CD4-positive, alpha-beta T cell treated with Interferon alpha-2 for 1 hour (primary cell): ENCODE data around the gene RNF145.
A peak's percentile ranks its signal among the peaks of the same experiment; 100 is the strongest.
"Not testable (repeated sequence)": the region's sequence is repeated elsewhere in the genome, so short reads cannot be mapped to it uniquely, and the experiment has no call there.

Experiments
- DNase-seq, 2 donors: peaks; one replicate each; pipeline ENCODE4 v3.0.0-alpha.2; 2020 to 2022

The RNF145 gene

DNA sequence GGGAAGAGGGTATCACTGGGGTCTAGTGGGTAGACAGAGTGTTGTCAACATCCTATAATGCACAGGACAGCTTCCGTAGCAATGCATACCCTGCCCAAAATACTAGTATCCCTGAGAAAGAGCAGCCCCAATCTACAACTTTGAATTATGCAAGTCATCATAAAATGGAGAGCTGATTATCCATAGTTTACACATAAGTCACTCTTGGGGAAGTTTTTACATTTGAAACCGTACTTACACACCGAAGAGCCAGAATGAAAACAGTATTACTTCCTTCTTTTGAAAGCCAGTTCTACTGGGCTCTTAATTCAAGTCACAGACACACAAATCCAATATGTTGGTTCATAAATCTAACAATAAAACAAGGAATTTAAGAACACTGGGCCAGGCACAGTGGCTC, 21.6 kb downstream of the RNF145 start:
- no peak for DNase-seq

DNA sequence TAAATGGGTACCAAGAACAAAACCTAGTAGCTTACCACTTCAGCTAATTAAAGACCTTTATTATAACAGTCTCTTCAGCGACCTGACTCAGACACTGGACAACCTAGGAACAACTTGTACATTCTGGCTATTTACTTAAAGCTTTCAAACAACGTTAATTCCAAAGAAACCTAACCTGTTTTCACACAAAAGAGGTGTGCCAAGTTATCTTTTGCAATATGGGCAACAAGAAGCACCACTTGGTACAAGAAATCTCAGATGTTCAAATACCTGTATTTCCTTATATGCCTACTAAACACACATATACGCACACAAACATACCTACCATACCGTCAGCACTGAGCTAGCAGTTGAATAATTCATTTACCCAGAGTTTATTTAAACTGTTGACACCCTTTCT, 23.0 kb downstream of the RNF145 start:
- DNase-seq, result no peak

DNA sequence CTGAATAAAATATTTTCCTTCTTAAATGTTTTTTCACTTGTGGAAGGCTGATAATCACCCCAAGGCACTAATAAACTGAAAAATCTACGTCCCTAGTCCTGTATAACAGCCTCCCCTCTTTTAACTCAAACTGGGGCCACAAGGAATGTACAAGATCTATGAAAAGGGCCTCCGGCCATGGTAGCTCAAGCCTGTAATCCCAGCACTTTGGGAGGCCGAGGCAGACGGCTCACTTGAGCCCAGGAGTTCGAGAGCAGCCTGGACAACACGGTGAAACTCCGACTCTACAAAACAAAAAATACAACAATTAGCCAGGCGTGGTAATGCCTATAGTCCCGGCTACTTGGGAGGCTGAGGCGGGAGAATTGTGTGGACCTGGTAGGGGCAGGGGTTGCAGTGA, 23.6 kb downstream of the RNF145 start:
- DNase-seq, result no peak

DNA sequence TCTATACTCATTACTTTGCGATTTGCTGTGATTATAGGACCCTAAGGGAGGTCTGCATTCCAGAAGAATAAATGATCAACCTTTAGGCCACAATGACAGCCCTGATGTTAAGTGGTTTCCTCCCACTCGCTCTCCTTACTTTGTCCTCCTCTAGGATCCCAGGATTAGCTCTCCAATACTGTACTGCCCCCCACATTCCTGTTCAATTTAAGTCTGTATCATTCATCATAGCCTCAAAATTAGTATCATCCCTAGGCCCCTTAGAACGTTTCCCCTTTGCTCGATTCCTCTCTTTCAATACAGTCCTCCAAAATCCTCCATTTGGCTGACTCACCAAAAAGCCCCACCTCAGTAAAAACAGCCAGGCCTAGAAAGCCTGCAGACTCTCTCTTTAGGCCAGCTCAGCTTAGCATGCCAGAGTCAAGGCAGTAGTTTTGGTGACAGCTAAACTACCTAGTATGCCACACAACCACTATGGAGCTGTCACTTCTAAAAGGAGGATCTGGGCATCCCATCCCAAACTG, 24.4 kb downstream of the RNF145 start:
- DNase-seq, result no peak

DNA sequence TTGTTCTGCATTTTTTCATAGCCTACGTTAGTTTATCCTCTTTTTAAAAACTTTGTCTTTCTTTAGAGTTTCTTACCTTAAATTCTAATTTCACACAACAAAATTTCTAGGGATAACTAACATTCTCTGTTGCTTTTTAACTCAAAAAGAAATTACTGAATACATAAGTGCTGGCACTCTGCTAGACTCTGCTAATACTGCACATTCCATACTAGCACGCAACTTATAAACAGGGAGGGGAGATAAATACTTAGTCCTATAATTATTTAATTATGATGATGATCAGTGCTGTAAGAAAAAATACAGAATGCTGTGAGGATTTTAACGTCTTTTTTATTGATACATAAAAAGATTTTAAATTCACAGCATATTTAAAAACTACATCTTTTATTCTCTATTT, 25.1 kb downstream of the RNF145 start:
- no peak for DNase-seq

DNA sequence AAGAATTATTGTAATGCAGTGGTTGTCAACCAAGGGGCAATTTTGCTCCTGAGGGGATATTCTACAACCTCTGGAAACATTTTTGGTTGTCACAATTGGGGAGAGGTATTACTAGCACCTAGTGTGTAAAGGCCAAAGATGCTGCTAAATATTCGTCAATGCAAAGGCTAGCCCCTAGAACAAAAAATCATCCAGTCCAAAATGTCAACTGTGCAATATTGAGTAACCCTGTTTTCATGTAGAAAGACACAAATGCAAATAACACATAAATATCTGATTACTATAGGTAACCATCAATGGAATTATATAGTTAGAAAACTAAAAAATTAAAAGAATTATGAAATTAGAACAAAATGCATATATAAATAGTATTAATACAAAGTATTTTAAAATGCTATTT, 26.1 kb downstream of the RNF145 start:
- no peak for DNase-seq

DNA sequence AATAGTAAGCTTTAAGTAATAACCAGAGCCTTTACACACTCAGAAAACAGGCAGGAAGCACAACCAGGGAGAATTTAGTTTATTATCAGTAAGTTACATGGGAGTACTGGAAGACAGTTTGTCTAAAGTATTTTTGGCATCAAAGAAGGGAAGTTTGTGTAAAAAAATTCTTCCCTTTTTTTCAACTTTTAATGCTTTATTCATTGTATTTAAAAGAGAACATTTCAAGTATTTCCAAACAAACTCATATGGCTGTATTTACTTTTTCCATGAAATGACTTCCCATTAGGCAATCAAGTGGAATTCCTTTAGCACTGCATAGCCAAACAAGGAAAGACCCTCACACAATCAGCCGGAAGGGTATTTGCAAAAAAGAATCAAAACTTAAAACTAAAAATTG, 26.7 kb downstream of the RNF145 start:
- DNase-seq, result no peak

DNA sequence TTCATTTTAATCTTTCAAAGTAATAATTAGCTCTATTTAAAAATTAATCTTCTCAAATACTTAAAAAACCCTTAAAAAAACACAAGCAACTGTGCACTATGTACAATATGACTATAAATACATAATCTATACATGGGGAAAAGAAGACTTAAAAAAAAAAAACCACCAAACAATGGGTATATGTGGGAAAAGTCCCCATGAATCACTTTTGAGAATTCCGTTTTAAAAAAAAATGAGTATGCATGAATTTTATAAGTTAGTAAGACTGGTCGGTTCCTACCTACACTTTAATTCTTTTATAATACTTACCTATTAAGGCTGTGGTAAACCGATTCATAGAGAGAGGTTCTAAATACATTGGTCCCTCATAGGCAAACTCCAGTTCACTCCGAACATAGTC, 27.7 kb downstream of the RNF145 start:
- no peak for DNase-seq

DNA sequence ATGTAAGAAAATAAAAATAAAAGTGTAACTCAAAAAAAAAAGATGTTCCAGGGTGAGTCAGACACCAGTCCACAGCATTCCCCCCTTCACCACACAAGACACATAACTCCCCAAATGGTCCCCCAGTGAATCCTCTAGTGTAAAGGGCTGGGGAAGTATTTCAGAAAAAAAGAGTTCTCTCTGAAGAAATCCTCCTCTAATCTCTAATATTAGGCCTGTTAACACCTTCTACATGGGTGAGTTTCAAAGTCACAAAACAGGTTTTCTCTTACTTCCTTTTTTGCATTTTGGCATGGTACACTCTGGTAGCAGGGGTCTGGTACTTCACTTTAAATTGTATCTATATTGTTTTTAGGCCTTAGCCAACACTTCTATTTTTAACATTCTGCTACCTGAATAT, 28.2 kb downstream of the RNF145 start:
- DNase-seq, result no peak

DNA sequence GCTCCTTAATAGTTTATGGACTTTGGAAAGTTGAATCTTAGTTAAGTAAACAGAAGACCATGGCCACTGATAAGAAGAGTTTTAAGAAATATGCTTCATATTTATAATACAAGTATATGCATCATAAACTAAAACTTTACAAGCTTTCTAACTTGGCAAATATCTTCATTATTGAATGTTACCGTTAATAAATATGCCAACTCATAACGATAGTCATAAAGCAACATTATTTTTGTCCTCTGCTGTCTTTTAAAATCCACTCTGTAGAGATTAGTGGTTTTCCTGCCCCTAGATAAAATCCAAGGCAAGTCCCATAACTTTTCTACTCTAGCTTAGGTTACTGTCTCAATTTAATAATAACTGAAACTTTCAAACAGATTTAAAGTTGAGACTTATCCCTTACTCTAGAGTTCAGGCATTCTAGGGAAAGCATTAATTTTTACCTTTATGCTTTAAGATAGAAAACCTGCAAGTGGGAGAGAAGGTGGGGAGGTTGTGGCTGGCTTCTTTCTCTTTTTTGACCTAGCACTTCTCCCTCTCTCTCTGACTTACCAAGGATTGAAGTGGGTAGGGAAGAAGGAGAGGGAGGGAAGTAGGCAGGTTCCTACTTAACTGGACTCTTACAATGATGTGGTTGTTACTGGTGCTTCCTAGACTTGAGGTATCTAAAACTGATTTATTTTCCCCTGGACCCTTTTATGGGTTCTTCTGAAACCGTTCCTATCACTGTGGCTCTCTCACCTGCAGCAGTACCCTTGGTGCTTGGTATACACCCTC, 29.6 kb downstream of the RNF145 start:
- DNase-seq, result no peak

DNA sequence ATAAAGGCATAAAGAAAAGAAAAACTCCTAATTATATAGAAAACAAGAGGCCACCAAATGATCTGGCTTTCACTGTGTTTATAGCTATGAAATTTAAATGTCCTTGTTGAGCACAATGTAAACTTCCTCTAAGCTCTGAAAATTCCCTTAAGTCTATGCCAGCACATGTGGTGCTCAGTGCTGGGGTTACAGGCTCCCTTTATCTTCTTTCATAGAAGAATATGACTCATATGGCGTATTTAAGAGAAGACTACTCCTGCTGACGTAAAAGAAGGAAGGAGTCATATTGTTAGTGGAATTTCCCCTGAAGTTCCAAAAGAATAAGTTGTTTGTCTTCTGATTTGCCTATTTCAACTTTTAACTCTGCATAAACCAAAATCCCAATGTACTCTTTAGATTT, 30.4 kb downstream of the RNF145 start:
- peak in 1 of 2 donors; percentile 31 for DNase-seq

DNA sequence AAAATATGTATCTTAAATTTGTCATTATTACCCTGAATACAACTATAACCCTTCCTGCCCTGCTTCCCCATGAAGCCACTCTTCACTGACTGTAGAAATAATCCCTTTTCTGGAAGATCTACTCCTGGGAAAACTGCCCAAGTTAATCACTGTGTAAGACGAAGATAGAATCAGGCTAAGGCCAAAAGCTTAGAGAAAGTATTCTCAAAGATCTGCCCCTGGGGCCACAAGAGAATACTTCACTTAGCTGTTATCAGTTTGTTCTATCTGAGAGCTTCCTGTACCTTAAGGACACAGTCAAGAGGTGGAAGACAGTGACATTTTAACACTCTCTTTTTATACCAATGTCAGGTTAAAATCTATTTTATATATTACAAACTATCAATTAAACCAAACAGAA, 33.8 kb downstream of the RNF145 start:
- DNase-seq, result peak in 1 of 2 donors; percentile 41

DNA sequence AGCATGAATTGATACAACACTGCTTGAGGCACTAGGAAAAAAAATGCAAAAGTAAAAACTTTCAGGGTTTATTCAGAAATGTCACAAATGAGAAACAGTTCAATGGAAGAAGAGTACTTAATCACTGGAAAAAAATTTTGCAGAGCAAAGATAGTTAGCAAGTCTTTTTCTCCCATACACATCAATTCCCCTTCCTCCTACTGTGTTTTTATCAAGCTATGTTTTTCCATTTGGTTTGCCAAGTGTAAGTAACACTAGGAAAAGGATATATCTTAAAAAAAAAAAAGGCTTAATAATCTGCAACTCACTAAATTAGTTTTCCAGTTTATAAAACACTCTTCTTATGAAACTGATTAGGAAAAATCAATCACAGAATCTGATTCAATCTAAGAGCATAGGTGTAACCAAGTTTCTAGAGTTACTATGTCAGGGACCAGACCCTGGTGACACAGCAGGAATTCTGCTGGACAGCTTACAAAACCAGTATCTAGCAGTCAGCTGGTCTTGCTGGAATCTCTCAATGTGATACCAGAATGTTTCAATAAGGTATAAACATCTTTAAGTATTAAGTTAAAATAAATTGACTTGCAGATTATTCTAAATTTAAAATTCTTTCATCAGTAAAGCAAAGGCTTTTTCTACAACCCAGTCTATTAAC, 34.7 kb downstream of the RNF145 start:
- no peak for DNase-seq

DNA sequence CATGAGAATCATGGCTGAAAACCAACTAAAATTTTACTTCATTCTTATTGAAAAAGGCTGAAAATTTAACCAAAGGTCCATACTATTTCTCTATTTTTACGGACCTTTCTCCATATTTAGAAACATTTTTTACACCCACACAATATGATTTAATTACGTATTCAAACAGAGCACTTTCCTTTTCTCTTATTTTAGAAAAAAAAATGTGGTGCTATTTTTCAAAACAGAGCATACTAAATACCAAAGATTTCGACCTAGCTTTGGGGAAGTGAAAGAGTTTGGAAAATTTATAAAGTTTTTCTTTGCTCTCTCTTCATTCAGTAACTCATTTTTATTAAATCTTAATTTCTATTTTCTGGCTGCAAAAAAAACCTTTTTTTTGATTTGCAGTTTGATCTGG, 38.1 kb downstream of the RNF145 start:
- no peak for DNase-seq

DNA sequence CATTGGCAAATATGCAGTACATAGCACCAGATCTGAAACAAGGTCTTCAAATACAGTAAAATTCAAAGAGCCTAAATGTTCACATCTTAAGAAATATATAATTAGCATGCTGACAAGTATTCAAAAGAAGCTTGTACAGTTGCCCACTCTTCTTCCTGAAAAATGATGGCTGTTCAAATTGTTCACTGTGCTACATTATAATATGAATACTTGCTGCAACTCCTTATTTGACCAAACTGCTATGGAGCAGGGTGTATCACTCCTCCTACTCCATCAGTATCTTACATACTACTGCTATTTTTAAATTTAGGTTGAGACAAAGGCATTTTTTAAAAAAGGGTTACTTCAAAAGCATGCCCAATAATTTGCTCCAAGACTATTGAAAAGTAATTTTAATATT, 39.3 kb downstream of the RNF145 start:
- no peak for DNase-seq

DNA sequence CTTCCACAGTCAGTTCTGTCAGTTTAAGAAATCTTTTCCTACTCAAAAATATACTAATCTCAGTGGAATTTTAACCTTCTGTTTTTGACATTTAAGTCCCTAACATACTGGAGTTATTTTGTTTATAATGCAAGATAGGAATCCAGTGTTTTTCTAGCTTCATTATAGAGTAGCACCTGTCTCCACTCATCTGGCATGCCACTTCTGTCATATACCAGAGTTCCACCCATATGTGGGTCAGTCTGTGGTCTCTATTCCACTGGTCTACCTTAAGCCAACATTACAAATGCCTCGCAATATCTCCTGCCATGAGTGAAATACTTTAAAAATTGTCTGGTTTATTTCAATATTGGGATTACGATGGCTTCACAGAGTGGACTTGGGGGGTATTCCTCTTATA, 42.9 kb downstream of the RNF145 start:
- DNase-seq, result no peak

DNA sequence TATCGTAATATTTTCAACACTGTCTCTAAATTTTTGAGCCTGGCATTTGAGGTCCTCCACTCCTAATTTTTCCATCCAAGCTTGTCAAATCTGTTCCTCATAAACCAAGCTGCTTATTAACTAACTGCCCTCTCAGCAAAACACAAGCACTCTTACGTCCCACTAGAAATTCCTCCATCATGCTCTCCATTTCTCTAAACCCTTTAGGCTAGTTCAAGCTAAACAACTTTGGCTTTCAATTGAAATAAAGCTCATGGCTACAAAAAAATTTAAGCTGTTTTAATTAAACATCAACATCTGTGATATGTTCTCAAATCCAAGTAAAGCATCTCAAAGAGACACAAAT, 45.7 kb downstream of the RNF145 start:
- DNase-seq, result no peak

DNA sequence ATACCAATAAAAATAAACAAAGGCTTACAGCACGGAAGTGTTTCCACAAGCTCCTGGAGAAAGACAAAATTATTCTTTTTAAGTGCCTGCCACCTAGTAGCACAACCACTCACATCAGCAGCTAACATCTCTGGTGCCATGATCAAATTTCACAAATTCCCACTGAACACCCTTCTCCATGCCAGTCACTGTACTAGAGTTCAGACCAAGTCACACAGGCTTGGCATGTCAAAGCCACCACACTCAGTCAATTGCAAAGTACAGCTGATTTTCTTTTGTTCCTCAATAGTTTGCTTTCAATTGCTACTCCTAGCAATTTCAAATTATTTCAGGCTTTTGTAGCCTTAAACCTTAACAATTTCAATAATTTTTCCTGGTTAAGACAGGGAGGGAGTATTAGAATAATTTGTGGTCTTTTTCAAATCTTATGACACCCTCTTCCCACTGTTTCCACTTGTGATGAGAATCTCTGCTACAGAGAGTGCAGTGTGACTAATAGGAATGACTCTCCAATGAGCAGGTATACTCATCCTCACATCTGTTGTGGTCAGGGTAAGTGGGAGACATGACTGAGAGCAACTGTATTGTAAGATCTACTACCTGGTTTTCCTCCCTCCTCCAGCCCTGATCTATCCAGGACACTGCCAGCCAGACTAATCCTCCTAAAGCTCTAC, 46.2 kb downstream of the RNF145 start:
- no peak for DNase-seq

DNA sequence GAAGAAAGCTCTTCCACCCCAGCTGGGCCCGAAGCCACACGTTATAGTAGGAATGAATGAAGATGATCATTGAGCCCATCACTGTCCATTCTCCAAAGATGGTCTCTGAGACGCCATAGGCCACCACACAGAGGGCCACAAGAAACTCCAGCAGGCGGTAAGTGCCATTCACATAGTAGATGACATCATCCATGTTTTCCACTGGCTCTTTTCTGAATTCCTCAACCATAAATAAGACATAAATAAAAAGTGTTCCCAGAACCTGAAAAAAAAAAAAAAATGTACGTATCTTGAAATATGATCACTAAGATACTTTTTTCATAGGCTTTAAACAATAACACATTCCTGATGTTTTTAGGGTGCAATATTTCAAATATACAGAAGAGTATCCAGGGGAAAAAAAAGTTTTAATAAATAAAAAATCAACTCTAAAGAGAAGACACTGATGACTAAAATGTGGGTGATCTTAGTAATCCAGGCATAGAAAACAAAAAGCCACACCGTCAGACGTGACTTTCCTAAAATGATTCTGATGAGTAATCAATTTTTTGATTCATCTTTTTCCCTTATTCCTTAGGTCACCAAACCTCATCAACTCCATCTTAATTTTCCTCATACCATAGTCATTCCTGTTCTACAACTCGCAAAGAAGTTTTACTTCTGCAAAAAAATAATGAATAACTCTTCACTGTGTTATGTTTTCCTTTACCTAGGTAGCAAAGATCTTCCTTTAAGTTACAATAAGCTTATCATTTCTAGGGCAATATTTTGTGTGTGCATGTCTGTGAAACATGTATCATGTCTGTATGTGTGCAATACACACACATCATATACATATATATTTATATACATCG, 47.8 kb downstream of the RNF145 start:
- DNase-seq, result no peak

DNA sequence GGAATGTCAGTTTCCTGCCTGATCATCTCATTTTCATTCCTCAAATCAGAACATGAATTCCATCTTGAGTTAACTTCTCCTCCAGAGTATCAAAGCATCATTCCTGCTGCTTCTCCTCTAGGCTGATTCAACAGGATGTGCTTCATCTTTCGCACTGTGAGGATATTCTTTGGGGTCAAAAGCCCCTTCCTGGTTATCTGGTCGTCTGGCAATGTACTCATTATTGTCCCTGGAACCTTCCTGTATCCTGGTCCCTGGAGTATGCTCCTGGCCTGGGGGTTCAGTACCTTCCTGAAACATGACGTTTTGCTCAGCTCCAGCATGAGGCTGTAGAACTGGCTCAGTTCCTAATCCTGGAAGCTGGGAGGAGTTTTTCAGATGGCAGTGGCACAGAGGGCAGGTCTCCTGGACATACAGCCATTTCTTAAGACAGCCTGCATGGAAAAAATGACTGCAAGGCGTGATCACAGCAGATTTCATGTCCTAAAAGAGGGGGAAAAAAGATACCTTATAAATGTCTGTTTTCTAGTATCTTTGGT, 50.7 kb downstream of the RNF145 start:
- not testable (repeated sequence) for DNase-seq

DNA sequence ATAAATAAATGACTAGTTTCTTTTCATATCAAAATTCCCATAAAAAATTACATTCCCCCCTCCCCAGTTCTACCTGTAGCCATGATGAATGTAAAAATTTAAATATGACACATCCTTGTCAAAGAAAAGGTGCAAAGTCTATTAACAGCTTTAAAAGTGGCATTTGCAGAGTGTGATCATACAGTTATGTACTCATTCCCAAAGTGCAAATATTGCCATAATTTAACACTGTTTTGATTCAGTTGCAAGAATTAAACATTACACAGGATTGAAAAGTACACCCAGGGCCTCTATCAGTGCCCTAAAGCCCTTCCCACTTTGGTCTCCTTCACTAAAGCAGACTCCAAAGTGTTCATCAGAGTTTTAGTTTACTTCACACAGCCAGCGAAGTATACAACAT, 51.8 kb downstream of the RNF145 start:
- DNase-seq, result no peak

DNA sequence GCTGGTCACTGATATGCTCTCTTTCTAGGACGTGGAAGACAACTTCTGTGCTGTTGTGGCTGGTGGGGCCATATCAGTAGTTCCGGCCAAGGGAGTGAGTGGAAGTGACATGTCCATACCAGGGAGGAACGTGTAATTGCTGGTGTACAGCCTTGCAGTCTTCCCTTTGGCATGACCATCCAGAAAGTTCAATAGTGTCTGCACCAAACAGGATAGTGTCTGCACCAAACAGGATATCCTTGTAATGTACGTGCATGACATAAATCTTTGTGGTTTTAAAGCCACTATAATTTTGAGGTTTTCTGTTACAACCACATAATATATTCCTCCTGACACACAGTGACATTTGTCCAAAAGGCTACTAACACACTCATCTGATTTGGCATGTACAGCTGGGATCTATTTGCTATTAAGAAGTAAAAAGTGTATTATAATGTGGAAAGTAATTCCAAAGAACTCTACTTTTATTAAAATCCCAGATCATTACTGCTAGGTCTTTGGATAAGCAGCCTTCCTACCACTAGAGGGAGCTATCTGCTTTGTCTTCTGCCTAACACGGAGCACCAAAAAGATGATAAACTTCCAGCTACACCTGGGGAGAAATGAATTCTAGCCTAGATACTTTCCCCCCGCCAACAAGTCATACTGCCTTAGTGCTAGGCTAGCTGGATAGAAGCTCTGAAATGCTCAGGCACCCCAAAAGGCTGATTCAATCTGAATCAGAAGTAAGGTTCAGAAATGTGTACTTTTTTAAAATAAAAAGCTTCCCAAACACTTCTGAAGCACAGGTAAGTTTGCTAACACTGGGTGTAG, 52.7 kb downstream of the RNF145 start:
- peak; percentile 25 to 78 for DNase-seq
